Uterus (tissue), 2 donors: Measurements from ENCODE around the gene SMOC2.
"Not testable (repeated sequence)": the region's sequence is repeated elsewhere in the genome, so short reads cannot be mapped to it uniquely, and the experiment has no call there.

Experiments
- CTCF ChIP-seq, 4 experiments: fragments of 200-600 bp in 2 of 4; fragments of 450-650 bp in 2 of 4; sonication (generic) in 2 of 4; IDR thresholded peaks; one replicate each; pipeline ENCODE4 v1.5.1; 2016 to 2019; ENCODE audit warnings: antibody characterized with exemption in 4 of 4, mild to moderate bottlenecking in 2 of 4, moderate library complexity in 1 of 4
- POLR2A ChIP-seq, 2 donors: fragments of 450-650 bp; IDR thresholded peaks; one replicate each; pipeline ENCODE4 v1.6.1; 2016; ENCODE audit warnings: antibody characterized with exemption in 2 of 2, mild to moderate bottlenecking in 1 of 2, moderate library complexity in 1 of 2

- not testable (repeated sequence) for TF ChIP-seq POLR2A, CTCF (IDR thresholded peaks at IDR 0.05)
Observed at GRCh38 chr6:168677323-168677781, 236.4 kb downstream of the SMOC2 start.
